Measurements from ENCODE around the gene DPP7. TPM values are rescaled to one million over a fixed set of nuclear protein-coding genes. Genes with fewer than 3 reads are reported as not detected.
A peak's percentile ranks its signal among the peaks of the same experiment; 100 is the strongest.
"Not testable (repeated sequence)": the region's sequence is repeated elsewhere in the genome, so short reads cannot be mapped to it uniquely, and the experiment has no call there.

Gene DPP7
- polyA plus RNA-seq, 1 donor: 30.0 TPM

GRCh38 chr9:137147793-137148160 is 33.2 kb upstream of the DPP7 start:
- no peak for DNase-seq

- no peak for DNase-seq
Measured at GRCh38 chr9:137147091-137147792, 32.7 kb upstream of the DPP7 start.

DNA sequence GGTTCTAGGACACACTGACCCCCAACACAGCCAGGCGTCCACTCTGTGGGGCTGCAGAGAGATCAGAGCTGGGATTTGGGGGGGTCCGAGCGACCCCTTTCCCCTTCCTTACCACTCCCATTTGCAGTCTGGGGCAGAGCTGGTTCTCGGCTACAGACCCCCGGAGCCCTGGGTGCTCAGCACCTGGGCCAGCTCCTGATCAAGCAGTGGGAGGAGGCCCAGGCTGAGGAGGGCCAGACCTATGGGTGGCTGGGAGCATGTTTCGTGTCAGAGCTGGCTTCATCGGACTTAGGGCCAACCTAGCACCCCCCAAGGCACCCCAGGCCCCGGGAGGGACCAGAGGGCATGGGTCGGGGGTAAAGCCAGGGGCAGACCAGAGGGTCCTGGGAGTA is 32.0 kb upstream of the DPP7 start:
- DNase-seq: no peak

DNA sequence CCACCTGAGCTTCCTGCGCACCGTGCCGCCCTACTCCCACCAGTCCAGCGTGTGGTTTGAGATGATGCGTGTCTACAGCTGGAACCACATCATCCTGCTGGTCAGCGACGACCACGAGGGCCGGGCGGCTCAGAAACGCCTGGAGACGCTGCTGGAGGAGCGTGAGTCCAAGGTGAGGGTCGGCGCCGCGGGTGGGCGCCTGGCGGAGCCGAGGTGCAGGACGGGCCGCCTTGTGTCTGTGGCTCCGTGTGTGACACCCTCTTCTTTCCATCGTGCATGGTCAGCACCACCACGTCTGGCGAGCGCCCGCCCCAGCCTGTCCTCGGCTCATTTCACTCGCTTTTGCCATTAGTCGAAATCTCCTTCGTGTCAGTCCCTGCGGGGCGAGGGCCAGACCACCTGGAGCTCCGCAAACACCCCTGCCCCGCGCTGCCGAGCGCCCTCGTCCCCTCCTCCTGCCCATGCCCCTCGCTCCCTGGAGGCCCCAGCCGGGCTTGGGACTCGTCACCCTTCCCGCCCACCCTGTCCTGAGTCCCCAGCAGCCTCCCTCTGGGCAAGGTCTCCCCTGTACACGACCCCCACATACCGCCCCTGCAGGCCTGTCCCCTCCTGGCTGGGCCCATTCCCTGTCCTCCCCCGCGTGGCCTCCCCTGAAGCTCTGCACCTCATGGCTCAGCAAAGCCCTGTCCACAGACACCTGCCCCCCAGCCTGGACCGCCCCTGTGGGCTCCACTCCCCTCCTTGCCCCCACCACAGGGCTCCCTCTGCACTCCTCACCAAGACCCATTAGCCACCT is 31.4 kb upstream of the DPP7 start:
- DNase-seq: no peak

DNA sequence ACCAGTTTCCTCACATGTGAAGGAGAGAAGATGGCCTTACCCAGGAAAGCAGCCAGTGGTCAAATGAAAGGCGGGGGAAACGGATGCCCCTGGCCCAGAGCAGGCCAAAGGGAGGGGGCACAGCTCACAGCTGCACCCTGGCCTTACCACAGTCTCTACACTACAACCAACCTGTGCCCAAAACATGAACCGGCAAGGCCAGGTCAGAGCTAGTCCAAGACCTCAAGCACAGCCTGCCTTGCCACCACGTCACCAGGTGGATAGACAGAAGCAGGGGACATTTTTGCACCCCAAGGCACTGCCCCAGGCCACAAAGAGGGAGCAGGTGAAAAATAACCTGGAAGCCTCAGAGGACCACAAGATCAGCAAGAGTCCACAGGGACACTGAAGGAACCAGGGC is 28.9 kb upstream of the DPP7 start:
- no peak for DNase-seq

DNA sequence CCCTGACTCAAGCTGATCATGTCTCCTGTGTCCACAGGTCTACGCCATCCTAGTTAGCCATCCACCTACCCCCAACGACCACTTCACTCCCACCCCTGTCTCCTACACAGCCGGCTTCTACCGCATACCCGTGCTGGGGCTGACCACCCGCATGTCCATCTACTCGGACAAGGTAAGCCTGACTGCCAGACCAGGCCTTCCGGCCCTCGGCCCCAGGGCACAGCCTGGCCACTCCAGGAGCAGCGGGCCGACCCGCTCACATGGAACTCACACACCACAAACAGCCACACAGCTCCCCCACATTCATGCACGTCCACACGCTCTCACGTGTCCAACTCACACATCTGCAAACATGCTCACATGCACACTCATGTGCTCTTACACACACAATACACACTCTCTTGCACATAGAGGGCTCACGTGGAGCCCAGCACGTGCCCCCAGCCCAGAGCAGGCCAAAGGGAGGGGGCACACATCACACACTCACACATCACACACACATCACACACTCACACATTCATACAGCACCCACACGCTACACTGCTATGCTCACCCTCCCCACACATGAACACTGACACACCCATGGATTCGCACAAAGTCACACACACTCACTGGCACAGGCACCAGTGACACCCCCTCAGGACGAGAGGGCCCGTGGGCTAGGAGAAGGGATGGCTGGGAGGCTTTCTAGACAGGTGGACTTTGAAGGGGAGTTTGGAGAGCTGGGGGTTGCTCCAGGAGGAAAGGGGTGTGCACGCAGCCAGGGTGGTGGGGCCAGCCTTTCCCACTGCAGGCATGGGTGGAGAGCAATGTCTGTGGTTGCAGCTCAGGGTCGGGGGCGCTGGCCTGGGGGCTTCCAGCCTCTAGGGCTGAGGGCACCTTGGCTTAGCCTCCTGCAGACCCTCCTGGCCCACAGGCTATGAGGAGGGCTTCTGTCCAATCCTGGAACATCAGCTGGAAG is 27.7 kb upstream of the DPP7 start:
- DNase-seq: no peak

- DNase-seq: no peak
Measured at GRCh38 chr9:137141050-137141810, 26.7 kb upstream of the DPP7 start.

GRCh38 chr9:137140151-137141012 is 25.8 kb upstream of the DPP7 start:
- no peak for DNase-seq

GRCh38 chr9:137139468-137140150 is 25.1 kb upstream of the DPP7 start:
- no peak for DNase-seq

DNA sequence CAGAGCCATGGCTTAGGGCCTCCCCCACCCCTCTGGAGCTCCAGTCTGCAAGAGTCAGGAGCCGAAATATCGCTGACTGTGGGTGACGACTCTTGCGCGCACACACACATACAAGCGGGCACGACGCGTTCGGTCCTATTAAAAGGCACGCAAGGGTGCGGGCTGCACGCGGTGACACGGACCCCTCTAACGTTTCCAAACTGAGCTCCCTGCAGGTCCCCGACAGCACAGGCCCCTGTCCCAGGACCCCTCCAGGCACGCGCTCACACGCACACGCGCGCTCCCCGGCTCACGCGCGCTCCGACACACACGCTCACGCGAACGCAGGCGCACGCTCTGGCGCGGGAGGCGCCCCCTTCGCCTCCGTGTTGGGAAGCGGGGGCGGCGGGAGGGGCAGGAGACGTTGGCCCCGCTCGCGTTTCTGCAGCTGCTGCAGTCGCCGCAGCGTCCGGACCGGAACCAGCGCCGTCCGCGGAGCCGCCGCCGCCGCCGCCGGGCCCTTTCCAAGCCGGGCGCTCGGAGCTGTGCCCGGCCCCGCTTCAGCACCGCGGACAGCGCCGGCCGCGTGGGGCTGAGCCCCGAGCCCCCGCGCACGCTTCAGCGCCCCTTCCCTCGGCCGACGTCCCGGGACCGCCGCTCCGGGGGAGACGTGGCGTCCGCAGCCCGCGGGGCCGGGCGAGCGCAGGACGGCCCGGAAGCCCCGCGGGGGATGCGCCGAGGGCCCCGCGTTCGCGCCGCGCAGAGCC is 24.4 kb upstream of the DPP7 start, which contains the start of gene GRIN1:
Gene GRIN1 (plus strand): TSS at position 433 of the 746 bp plus-strand sequence. CDS start 333 bp downstream, outside the sequence.
- peak; percentile 62 for DNase-seq

- no peak for DNase-seq
Measured at GRCh38 chr9:137138058-137138721, 23.7 kb upstream of the DPP7 start.

- DNase-seq: no peak
Measured at GRCh38 chr9:137136881-137137607, 22.5 kb upstream of the DPP7 start.

GRCh38 chr9:137136261-137136880 is 21.8 kb upstream of the DPP7 start:
- no peak for DNase-seq

DNA sequence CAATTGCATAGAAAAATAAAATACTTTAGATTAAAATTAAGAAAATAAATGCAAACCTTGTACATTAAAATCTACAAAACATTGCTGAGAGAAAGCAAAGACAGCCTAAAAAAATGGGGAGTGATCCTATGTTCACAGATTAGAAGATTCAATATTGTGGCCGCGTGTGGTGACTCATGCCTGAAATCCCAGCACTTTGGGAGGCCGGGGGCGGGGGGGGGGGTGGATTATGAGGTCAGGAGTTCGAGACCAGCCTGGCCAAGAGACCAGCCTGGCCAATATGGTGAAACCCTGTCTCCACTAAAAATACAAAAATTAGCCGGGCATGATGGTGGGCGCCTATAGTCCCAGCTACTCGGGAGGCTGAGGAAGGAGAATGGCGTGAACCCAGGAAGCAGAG is 20.6 kb upstream of the DPP7 start:
- not testable (repeated sequence) for DNase-seq

- DNase-seq: no peak
Measured at GRCh38 chr9:137134191-137134590, 19.7 kb upstream of the DPP7 start.

GRCh38 chr9:137130176-137130755 is 15.7 kb upstream of the DPP7 start:
- no peak for DNase-seq

- DNase-seq: peak; percentile 89
Measured at GRCh38 chr9:137129456-137130175, 15.1 kb upstream of the DPP7 start.

Data from hindlimb muscle (tissue), 1 donor.